Mesenchymal stem cell (in vitro differentiated cells and primary cell): ENCODE measurements around the gene DCST2.

Experiments used
- DNase-seq: peaks from one replicate; pipeline ENCODE4 v3.0.0-alpha.2; 2013
- H2AFZ ChIP-seq: one replicate; pipeline ENCODE4 v1.6.1; 2013; ENCODE audit warnings: low read depth, mild to moderate bottlenecking, control low read depth, inconsistent platforms, low read length, moderate library complexity
- H2AK5ac ChIP-seq: 2 replicates; pipeline ENCODE4 v1.6.1; 2013; ENCODE audit warnings: low read length, moderate library complexity, mild to moderate bottlenecking, inconsistent platforms; ENCODE audit not compliant: severe bottlenecking
- H2BK120ac ChIP-seq: one replicate; pipeline ENCODE4 v1.6.1; 2013; ENCODE audit warnings: low read depth, mild to moderate bottlenecking, inconsistent platforms, low read length, moderate library complexity
- H2BK12ac ChIP-seq, 2 experiments: one replicate each; pipeline ENCODE4 v1.6.1; 2013; ENCODE audit warnings: inconsistent platforms in 2 of 2, low read length in 2 of 2, mild to moderate bottlenecking in 2 of 2, moderate library complexity in 2 of 2, control low read depth in 1 of 2
- H2BK15ac ChIP-seq: one replicate; pipeline ENCODE4 v1.6.1; 2013; ENCODE audit warnings: mild to moderate bottlenecking, low read depth, inconsistent platforms; ENCODE audit not compliant: poor library complexity, severe bottlenecking
- H2BK5ac ChIP-seq: 2 replicates; pipeline ENCODE4 v1.6.1; 2013; ENCODE audit warnings: low read depth, mild to moderate bottlenecking, low read length, control low read depth, inconsistent platforms; ENCODE audit not compliant: poor library complexity, severe bottlenecking
- H3K14ac ChIP-seq, 2 experiments: one replicate each; pipeline ENCODE4 v1.6.1; 2013; ENCODE audit warnings: inconsistent platforms in 2 of 2, low read length in 2 of 2, control low read depth in 1 of 2, mild to moderate bottlenecking in 1 of 2, moderate library complexity in 1 of 2
- H3K18ac ChIP-seq, 2 experiments: one replicate each; pipeline ENCODE4 v1.6.1; 2013; ENCODE audit warnings: inconsistent platforms in 2 of 2, low read length in 2 of 2, control low read depth in 1 of 2, low read depth in 1 of 2, mild to moderate bottlenecking in 1 of 2
- H3K23ac ChIP-seq, 2 experiments: one replicate each; pipeline ENCODE4 v1.6.1; 2013; ENCODE audit warnings: inconsistent platforms in 2 of 2, low read length in 2 of 2, mild to moderate bottlenecking in 2 of 2, moderate library complexity in 2 of 2, control low read depth in 1 of 2
- H3K27ac ChIP-seq: 2 replicates; pipeline ENCODE4 v1.5.1; 2013; ENCODE audit warnings: mild to moderate bottlenecking, moderate library complexity, low read length, control low read depth, inconsistent platforms; ENCODE audit not compliant: poor library complexity, severe bottlenecking
- H3K27me3 ChIP-seq, 2 experiments: 2 replicates each; pipeline versions ENCODE4 v1.6.1 to v1.7.0; 2013; ENCODE audit warnings: low read length in 2 of 2, mild to moderate bottlenecking in 2 of 2, moderate library complexity in 2 of 2, control low read depth in 1 of 2, inconsistent platforms in 1 of 2; ENCODE audit not compliant: control insufficient read depth in 1 of 2, insufficient read depth in 1 of 2
- H3K36me3 ChIP-seq, 2 experiments: 2 replicates each; pipeline versions ENCODE4 v1.6.1 to v1.7.0; 2013; ENCODE audit warnings: low read length in 2 of 2, control low read depth in 1 of 2, inconsistent platforms in 1 of 2, low read depth in 1 of 2, mild to moderate bottlenecking in 1 of 2; ENCODE audit not compliant: insufficient read depth in 2 of 2, control insufficient read depth in 1 of 2
- H3K4ac ChIP-seq, 2 experiments: one replicate each; pipeline ENCODE4 v1.6.1; 2013; ENCODE audit warnings: inconsistent platforms in 2 of 2, low read length in 2 of 2, mild to moderate bottlenecking in 2 of 2, moderate library complexity in 2 of 2, control low read depth in 1 of 2, low read depth in 1 of 2
- H3K4me1 ChIP-seq: 2 replicates; pipeline ENCODE4 v1.6.1; 2013; ENCODE audit warnings: low read depth, low read length, control low read depth; ENCODE audit not compliant: control insufficient read depth, insufficient read depth
- H3K4me2 ChIP-seq: 2 replicates; pipeline ENCODE4 v1.6.1; 2013; ENCODE audit warnings: low read length, mild to moderate bottlenecking, inconsistent platforms; ENCODE audit not compliant: poor library complexity, severe bottlenecking
- H3K4me3 ChIP-seq, 2 experiments: 2 replicates each; pipeline versions ENCODE4 v1.5.1 to v1.7.0; 2013; ENCODE audit warnings: low read length in 2 of 2, mild to moderate bottlenecking in 2 of 2, control low read depth in 1 of 2, low read depth in 1 of 2; ENCODE audit not compliant: insufficient read depth in 1 of 2
- H3K79me1 ChIP-seq: replicated peaks from 2 replicates; pipeline ENCODE4 v1.6.1; 2013; ENCODE audit warnings: mild to moderate bottlenecking, control low read depth, low read length, inconsistent platforms; ENCODE audit not compliant: poor library complexity, severe bottlenecking
- H3K9ac ChIP-seq: 2 replicates; pipeline ENCODE4 v1.7.0; 2013; ENCODE audit warnings: mild to moderate bottlenecking, low read length, moderate library complexity
- H3K9me3 ChIP-seq: 2 replicates; pipeline ENCODE4 v1.7.0; 2013; ENCODE audit warnings: mild to moderate bottlenecking, low read length; ENCODE audit not compliant: control insufficient read depth
- H4K8ac ChIP-seq: one replicate; pipeline ENCODE4 v1.6.1; 2013; ENCODE audit warnings: inconsistent platforms, mild to moderate bottlenecking, low read length, moderate library complexity
- H4K91ac ChIP-seq: one replicate; pipeline ENCODE4 v1.6.1; 2013; ENCODE audit warnings: mild to moderate bottlenecking, low read length, inconsistent platforms
- WGBS: methylation state at CpG from one replicate; pipeline ENCODE4 v1.1.7; 2013; ENCODE audit warnings: mixed read lengths; 5-methylcytosine and 5-hydroxymethylcytosine counted together

The DCST2 gene

GRCh38 chr1:155012776-155013602, 20.6 kb downstream of the DCST2 start:
- 83% methylated on average over 1 of the region's 3 CpGs for WGBS
- Histone ChIP-seq H3K4me1 (peaks cover 28% of the 10 kb centered on the region), H3K4me2 (no peak overlapping the region), H2BK120ac (no peak overlapping the region), H3K27me3 (no peaks in the 10 kb centered on the region), H2AK5ac (no peak overlapping the region), H3K36me3 (peaks cover 34 to 85% of the 10 kb centered on the region in 2 experiments), H3K4ac (no peak overlapping the region), H3K79me1 (peaks cover 34% of the 10 kb centered on the region), H4K8ac (no peak overlapping the region), H3K4me3 (no peak overlapping the region), H2BK5ac (no peak overlapping the region), H3K9me3 (no peaks in the 10 kb centered on the region), H3K18ac (no peak overlapping the region), H2BK15ac (no peak overlapping the region), H3K14ac (no peak overlapping the region), H2BK12ac (no peak overlapping the region), H3K9ac (no peak overlapping the region), H3K23ac (no peak overlapping the region), H3K27ac (no peak overlapping the region), H4K91ac (no peak overlapping the region), H2AFZ (no peak overlapping the region)
- DNase-seq, result no peak

GRCh38 chr1:155012026-155012546, 21.5 kb downstream of the DCST2 start:
- peaks cover 25% of the 10 kb centered on the region for H3K4me1 ChIP-seq
- H3K4ac ChIP-seq, result no peak overlapping the region
- peaks cover 34 to 94% of the 10 kb centered on the region in 2 experiments for H3K36me3 ChIP-seq
- peak overlapping the region in 1 of 2 experiments; percentile 33 for H2BK12ac ChIP-seq
- H3K9ac ChIP-seq, result peak overlapping the region; percentile 19
- no peak overlapping the region for H3K23ac ChIP-seq
- peaks cover 39% of the 10 kb centered on the region for H3K79me1 ChIP-seq
- no peaks in the 10 kb centered on the region for H3K27me3 ChIP-seq
- H2BK15ac ChIP-seq, result no peak overlapping the region
- H4K91ac ChIP-seq, result no peak overlapping the region
- peak overlapping the region in 1 of 2 experiments; percentile 62 for H3K14ac ChIP-seq
- no peak overlapping the region for H2AK5ac ChIP-seq
- no peak overlapping the region for H3K18ac ChIP-seq
- H3K27ac ChIP-seq, result no peak overlapping the region
- H2BK120ac ChIP-seq, result no peak overlapping the region
- H2AFZ ChIP-seq, result no peak overlapping the region
- 57% methylated on average over 8 of the region's 9 CpGs for WGBS
- DNase-seq, result peak; percentile 54
- H3K4me3 ChIP-seq, result no peak overlapping the region
- H3K9me3 ChIP-seq, result no peaks in the 10 kb centered on the region
- no peak overlapping the region for H3K4me2 ChIP-seq
- no peak overlapping the region for H4K8ac ChIP-seq
- H2BK5ac ChIP-seq, result no peak overlapping the region

- H3K4me3 ChIP-seq, result no peak overlapping the region
- H2BK15ac ChIP-seq, result no peak overlapping the region
- 100% methylated on average over 2 of the region's 6 CpGs for WGBS
- H2BK12ac ChIP-seq, result no peak overlapping the region
- no peak overlapping the region for H3K18ac ChIP-seq
- no peak for DNase-seq
- H3K23ac ChIP-seq, result no peak overlapping the region
- H3K9me3 ChIP-seq, result no peaks in the 10 kb centered on the region
- H4K8ac ChIP-seq, result no peak overlapping the region
- H3K4ac ChIP-seq, result no peak overlapping the region
- no peaks in the 10 kb centered on the region for H3K27me3 ChIP-seq
- H2BK5ac ChIP-seq, result no peak overlapping the region
- H3K79me1 ChIP-seq, result peaks cover 43% of the 10 kb centered on the region
- H3K27ac ChIP-seq, result no peak overlapping the region
- no peak overlapping the region for H2BK120ac ChIP-seq
- H3K4me1 ChIP-seq, result peaks cover 22% of the 10 kb centered on the region
- no peak overlapping the region for H2AK5ac ChIP-seq
- no peak overlapping the region for H4K91ac ChIP-seq
- peaks cover 33 to 95% of the 10 kb centered on the region in 2 experiments for H3K36me3 ChIP-seq
- no peak overlapping the region for H3K4me2 ChIP-seq
- H3K14ac ChIP-seq, result no peak overlapping the region
- H2AFZ ChIP-seq, result no peak overlapping the region
- peak overlapping the region; percentile 18 for H3K9ac ChIP-seq
These were observed 22.1 kb downstream of the DCST2 start for GRCh38 chr1:155011437-155012025.

GRCh38 chr1:155011004-155011416, 22.6 kb downstream of the DCST2 start:
- Histone ChIP-seq H3K27me3 (no peaks in the 10 kb centered on the region), H3K9ac (no peak overlapping the region), H3K4me2 (no peak overlapping the region), H2BK5ac (no peak overlapping the region), H3K36me3 (peaks cover 28 to 95% of the 10 kb centered on the region in 2 experiments), H3K27ac (no peak overlapping the region), H2BK12ac (no peak overlapping the region), H4K8ac (no peak overlapping the region), H3K4me1 (peaks cover 23% of the 10 kb centered on the region), H2AK5ac (no peak overlapping the region), H2BK120ac (no peak overlapping the region), H2AFZ (no peak overlapping the region), H2BK15ac (no peak overlapping the region), H3K79me1 (peaks cover 43% of the 10 kb centered on the region), H3K4me3 (no peak overlapping the region), H4K91ac (no peak overlapping the region), H3K4ac (peak overlapping the region in 1 of 2 experiments; percentile 29), H3K9me3 (no peaks in the 10 kb centered on the region), H3K18ac (no peak overlapping the region), H3K14ac (no peak overlapping the region), H3K23ac (no peak overlapping the region)
- WGBS, result 93% methylated on average over 4 of the region's 5 CpGs
- DNase-seq, result no peak
